GM12874 (cell line): Measurements from ENCODE around the gene PEX11A.

Experiments
- CTCF ChIP-seq: IDR thresholded peaks from 2 replicates; pipeline ENCODE4 v1.5.1; 2011; ENCODE audit warnings: low read depth, mild to moderate bottlenecking, control low read depth, low read length, moderate library complexity; ENCODE audit not compliant: insufficient read depth

Gene PEX11A

GRCh38 chr15:89686522-89686921 is 4.0 kb downstream of the PEX11A start:
- no peak for TF ChIP-seq CTCF

- TF ChIP-seq CTCF, result no peak
Measured at GRCh38 chr15:89685995-89686394, 4.6 kb downstream of the PEX11A start.

- TF ChIP-seq CTCF, result no peak
Measured at GRCh38 chr15:89681146-89681545, 9.4 kb downstream of the PEX11A start.

GRCh38 chr15:89680282-89680873 is 10.2 kb downstream of the PEX11A start:
- no peak for TF ChIP-seq CTCF

- TF ChIP-seq CTCF, result no peak
Measured at GRCh38 chr15:89679212-89679611, 11.3 kb downstream of the PEX11A start, which contains the start of gene PLIN1. Gene PLIN1, minus strand, starts transcription at chr15:89679367. Its CDS starts 1,878 bp downstream, at chr15:89677489.

GRCh38 chr15:89677381-89677780 is 13.2 kb downstream of the PEX11A start:
- TF ChIP-seq CTCF, result no peak

- TF ChIP-seq CTCF, result no peak
Measured at GRCh38 chr15:89675606-89676005, 14.9 kb downstream of the PEX11A start.
